WTC11 (cell line): ENCODE results near the gene DNLZ. TPM values are rescaled to one million over a fixed set of nuclear protein-coding genes. Genes with fewer than 3 reads are reported as not detected.

Experiments
- ATAC-seq: fragments of 200-7000 bp; cut with Tn5 transposase; 2 replicates; pipeline ENCODE4 v1.10.0; 2021; ENCODE audit warnings: mild to moderate bottlenecking, moderate library complexity
- CTCF ChIA-PET: fragments of 300-600 bp; sonication (Branson Sonifier 250); formaldehyde crosslinking; loops from one replicate; lab custom pipeline; 2021; ENCODE audit warnings: antibody characterized with exemption; lab: Charles Lee
- POLR2A ChIA-PET: fragments of 350-600 bp; sonication (Branson Sonifier 250); formaldehyde crosslinking; loops from one replicate; lab custom pipeline; 2021; ENCODE audit warnings: antibody characterized with exemption; lab: Charles Lee
- DNase-seq: peaks from one replicate; pipeline ENCODE4 v3.0.0; 2021; ENCODE audit warnings: low spot score
- H3K27ac Mint-ChIP-seq: 2 replicates; pipeline ENCODE4 v1.8.0; 2021; ENCODE audit warnings: mixed read lengths
- H3K27me3 Mint-ChIP-seq: 2 replicates; pipeline ENCODE4 v1.8.0; 2021; ENCODE audit warnings: low read depth, mild to moderate bottlenecking, moderate library complexity, mixed read lengths
- H3K36me3 Mint-ChIP-seq: 2 replicates; pipeline ENCODE4 v1.8.0; 2021; ENCODE audit warnings: mixed read lengths
- H3K4me1 Mint-ChIP-seq: 2 replicates; pipeline ENCODE4 v1.8.0; 2022; ENCODE audit warnings: mixed read lengths
- H3K4me3 Mint-ChIP-seq: 2 replicates; pipeline ENCODE4 v1.8.0; 2021; ENCODE audit warnings: mild to moderate bottlenecking, moderate library complexity, mixed read lengths
- H3K9me3 Mint-ChIP-seq: 2 replicates; pipeline ENCODE4 v1.8.0; 2021; ENCODE audit warnings: mixed read lengths
- EMX1 ChIP-seq: fragments of 250-450 bp; sonication (Bioruptor Pico); IDR thresholded peaks from 2 replicates; pipeline ENCODE4 v1.8.0; 2021; ENCODE audit warnings: mild to moderate bottlenecking
- GABPB1 ChIP-seq: sonication (generic); formaldehyde crosslinking; IDR thresholded peaks from 2 replicates; pipeline ENCODE4 v1.8.1; 2023; ENCODE audit warnings: mild to moderate bottlenecking, missing genetic modification reagents
- GRHL2 ChIP-seq: fragments of 250-450 bp; sonication (Bioruptor Pico); IDR thresholded peaks from 2 replicates; pipeline ENCODE4 v1.8.0; 2022; ENCODE audit warnings: mild to moderate bottlenecking, moderate library complexity; ENCODE audit not compliant: insufficient replicate concordance, severe bottlenecking
- MYBL2 ChIP-seq: sonication (generic); formaldehyde crosslinking; IDR thresholded peaks from 2 replicates; pipeline ENCODE4 v1.8.1; 2023; ENCODE audit warnings: mild to moderate bottlenecking, moderate library complexity, missing genetic modification reagents
- NR3C1 ChIP-seq: sonication (generic); formaldehyde crosslinking; conservative IDR thresholded peaks from 2 replicates; pipeline ENCODE4 v1.8.1; 2023; ENCODE audit warnings: low read depth, mild to moderate bottlenecking, missing genetic modification reagents
- RELA ChIP-seq: sonication (generic); formaldehyde crosslinking; IDR thresholded peaks from 2 replicates; pipeline ENCODE4 v1.8.1; 2022; ENCODE audit warnings: missing genetic modification reagents, mild to moderate bottlenecking, borderline replicate concordance
- SMAD4 ChIP-seq: sonication (generic); formaldehyde crosslinking; IDR thresholded peaks from 2 replicates; pipeline ENCODE4 v1.8.0; 2022; ENCODE audit warnings: mild to moderate bottlenecking, missing genetic modification reagents
- ZBTB21 ChIP-seq: sonication (generic); formaldehyde crosslinking; IDR thresholded peaks from 2 replicates; pipeline ENCODE4 v1.8.1; 2023; ENCODE audit warnings: mild to moderate bottlenecking, missing genetic modification reagents, borderline replicate concordance
- ZNF219 ChIP-seq: sonication (generic); formaldehyde crosslinking; IDR thresholded peaks from 2 replicates; pipeline ENCODE4 v1.8.0; 2023; ENCODE audit warnings: missing genetic modification reagents, mild to moderate bottlenecking, borderline replicate concordance
- ZNF317 ChIP-seq: sonication (generic); formaldehyde crosslinking; IDR thresholded peaks from 2 replicates; pipeline ENCODE4 v1.8.1; 2023; ENCODE audit warnings: low read depth, mild to moderate bottlenecking, moderate library complexity, missing genetic modification reagents, borderline replicate concordance
- ZNF423 ChIP-seq: fragments of 250-450 bp; sonication (Bioruptor Pico); IDR thresholded peaks from 2 replicates; pipeline ENCODE4 v2.1.2; 2022; ENCODE audit warnings: mild to moderate bottlenecking, moderate library complexity
- total RNA-seq: library from RNA; stranded (reverse); gene quantifications from 3 replicates; pipeline ENCODE4 v1.2.3, GENCODE V29; 2021
- TF ChIP-seq, protein P1 (sequence below): sonication (generic); formaldehyde crosslinking; IDR thresholded peaks from 2 replicates; pipeline ENCODE4 v1.8.0; 2022; ENCODE audit warnings: mild to moderate bottlenecking, missing genetic modification reagents
- TF ChIP-seq, protein P2 (sequence below): sonication (generic); formaldehyde crosslinking; IDR thresholded peaks from 2 replicates; pipeline ENCODE4 v1.8.1; 2022; ENCODE audit warnings: low read depth, mild to moderate bottlenecking, moderate library complexity, missing genetic modification reagents, borderline replicate concordance
- TF ChIP-seq, protein P3 (sequence below): sonication (generic); formaldehyde crosslinking; IDR thresholded peaks from 2 replicates; pipeline ENCODE4 v1.8.0; 2023; ENCODE audit warnings: mild to moderate bottlenecking, missing genetic modification reagents
- TF ChIP-seq, protein P4 (sequence below): sonication (generic); formaldehyde crosslinking; IDR thresholded peaks from 2 replicates; pipeline ENCODE4 v1.8.1; 2023; ENCODE audit warnings: mild to moderate bottlenecking, moderate library complexity, missing genetic modification reagents
- TF ChIP-seq, protein P5 (sequence below): fragments of 250-450 bp; sonication (Bioruptor Pico); IDR thresholded peaks from 2 replicates; pipeline ENCODE4 v1.8.0; 2021; ENCODE audit warnings: mild to moderate bottlenecking
- TF ChIP-seq, protein P6 (sequence below): sonication (generic); formaldehyde crosslinking; IDR thresholded peaks from 2 replicates; pipeline ENCODE4 v1.8.1; 2023; ENCODE audit warnings: mild to moderate bottlenecking, missing genetic modification reagents
- TF ChIP-seq, protein P7 (sequence below): sonication (generic); formaldehyde crosslinking; IDR thresholded peaks from 2 replicates; pipeline ENCODE4 v1.8.0; 2023; ENCODE audit warnings: missing genetic modification reagents
- TF ChIP-seq, protein P8 (sequence below): sonication (generic); formaldehyde crosslinking; IDR thresholded peaks from 2 replicates; pipeline ENCODE4 v1.8.0; 2022; ENCODE audit warnings: mild to moderate bottlenecking, missing genetic modification reagents
- TF ChIP-seq, protein P9 (sequence below): sonication (generic); formaldehyde crosslinking; IDR thresholded peaks from 2 replicates; pipeline ENCODE4 v1.8.1; 2022; ENCODE audit warnings: mild to moderate bottlenecking, moderate library complexity, missing genetic modification reagents

The DNLZ gene
- total RNA-seq, 1 experiment from 2014 or later, result 17.2 TPM

DNA sequence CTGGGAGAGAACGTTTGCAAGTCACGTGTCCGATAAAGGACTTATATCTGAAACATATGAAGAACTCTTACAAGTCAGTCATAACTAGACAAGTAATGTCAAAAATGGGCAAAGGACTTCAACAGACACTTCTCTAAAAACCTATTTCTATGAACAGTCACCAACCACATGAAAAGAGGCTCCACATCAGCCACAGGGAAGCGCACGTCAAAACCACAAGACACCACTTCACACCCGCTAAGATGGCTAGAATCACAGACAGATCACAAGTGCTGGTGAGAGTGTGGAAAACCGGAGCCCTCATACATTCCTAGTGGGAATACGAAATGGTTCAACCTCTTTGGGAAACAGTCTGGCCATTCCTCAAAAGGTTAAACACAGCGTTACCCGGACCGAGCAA is 21.5 kb upstream of the DNLZ start:
- no peaks in the 10 kb centered on the region for H3K9me3 Mint-ChIP-seq
- CTCF ChIA-PET, result interaction anchor here (0.6 kb wide), 1 partner anchor 14 kb away, joined by 3 read pairs; no protein-coding TSS in a partner anchor
- H3K4me1 Mint-ChIP-seq, result no peaks in the 10 kb centered on the region
- H3K27me3 Mint-ChIP-seq, result no peaks in the 10 kb centered on the region
- TF ChIP-seq ZNF317 (CRISPR knock-in tag) (no peak), EMX1 (CRISPR knock-in tag) (no peak), ZNF219 (no peak), GABPB1 (CRISPR knock-in tag) (no peak), NR3C1 (CRISPR knock-in tag) (no peak), MYBL2 (CRISPR knock-in tag) (no peak), ZNF423 (CRISPR knock-in tag) (no peak)
- TF ChIP-seq, protein P1, sequence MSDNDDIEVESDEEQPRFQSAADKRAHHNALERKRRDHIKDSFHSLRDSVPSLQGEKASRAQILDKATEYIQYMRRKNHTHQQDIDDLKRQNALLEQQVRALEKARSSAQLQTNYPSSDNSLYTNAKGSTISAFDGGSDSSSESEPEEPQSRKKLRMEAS, result no peak
- TF ChIP-seq, protein P2, sequence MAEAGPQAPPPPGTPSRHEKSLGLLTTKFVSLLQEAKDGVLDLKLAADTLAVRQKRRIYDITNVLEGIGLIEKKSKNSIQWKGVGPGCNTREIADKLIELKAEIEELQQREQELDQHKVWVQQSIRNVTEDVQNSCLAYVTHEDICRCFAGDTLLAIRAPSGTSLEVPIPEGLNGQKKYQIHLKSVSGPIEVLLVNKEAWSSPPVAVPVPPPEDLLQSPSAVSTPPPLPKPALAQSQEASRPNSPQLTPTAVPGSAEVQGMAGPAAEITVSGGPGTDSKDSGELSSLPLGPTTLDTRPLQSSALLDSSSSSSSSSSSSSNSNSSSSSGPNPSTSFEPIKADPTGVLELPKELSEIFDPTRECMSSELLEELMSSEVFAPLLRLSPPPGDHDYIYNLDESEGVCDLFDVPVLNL (CRISPR knock-in tag), result no peak
- TF ChIP-seq, protein P3, sequence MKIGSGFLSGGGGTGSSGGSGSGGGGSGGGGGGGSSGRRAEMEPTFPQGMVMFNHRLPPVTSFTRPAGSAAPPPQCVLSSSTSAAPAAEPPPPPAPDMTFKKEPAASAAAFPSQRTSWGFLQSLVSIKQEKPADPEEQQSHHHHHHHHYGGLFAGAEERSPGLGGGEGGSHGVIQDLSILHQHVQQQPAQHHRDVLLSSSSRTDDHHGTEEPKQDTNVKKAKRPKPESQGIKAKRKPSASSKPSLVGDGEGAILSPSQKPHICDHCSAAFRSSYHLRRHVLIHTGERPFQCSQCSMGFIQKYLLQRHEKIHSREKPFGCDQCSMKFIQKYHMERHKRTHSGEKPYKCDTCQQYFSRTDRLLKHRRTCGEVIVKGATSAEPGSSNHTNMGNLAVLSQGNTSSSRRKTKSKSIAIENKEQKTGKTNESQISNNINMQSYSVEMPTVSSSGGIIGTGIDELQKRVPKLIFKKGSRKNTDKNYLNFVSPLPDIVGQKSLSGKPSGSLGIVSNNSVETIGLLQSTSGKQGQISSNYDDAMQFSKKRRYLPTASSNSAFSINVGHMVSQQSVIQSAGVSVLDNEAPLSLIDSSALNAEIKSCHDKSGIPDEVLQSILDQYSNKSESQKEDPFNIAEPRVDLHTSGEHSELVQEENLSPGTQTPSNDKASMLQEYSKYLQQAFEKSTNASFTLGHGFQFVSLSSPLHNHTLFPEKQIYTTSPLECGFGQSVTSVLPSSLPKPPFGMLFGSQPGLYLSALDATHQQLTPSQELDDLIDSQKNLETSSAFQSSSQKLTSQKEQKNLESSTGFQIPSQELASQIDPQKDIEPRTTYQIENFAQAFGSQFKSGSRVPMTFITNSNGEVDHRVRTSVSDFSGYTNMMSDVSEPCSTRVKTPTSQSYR (CRISPR knock-in tag), result no peak
- POLR2A ChIA-PET, result no interaction called here
- H3K4me3 Mint-ChIP-seq, result no peak overlapping the region
- no peak overlapping the region for H3K27ac Mint-ChIP-seq
- peaks cover 41% of the 10 kb centered on the region for H3K36me3 Mint-ChIP-seq
- ATAC-seq (no peak), DNase-seq (no peak)

DNA sequence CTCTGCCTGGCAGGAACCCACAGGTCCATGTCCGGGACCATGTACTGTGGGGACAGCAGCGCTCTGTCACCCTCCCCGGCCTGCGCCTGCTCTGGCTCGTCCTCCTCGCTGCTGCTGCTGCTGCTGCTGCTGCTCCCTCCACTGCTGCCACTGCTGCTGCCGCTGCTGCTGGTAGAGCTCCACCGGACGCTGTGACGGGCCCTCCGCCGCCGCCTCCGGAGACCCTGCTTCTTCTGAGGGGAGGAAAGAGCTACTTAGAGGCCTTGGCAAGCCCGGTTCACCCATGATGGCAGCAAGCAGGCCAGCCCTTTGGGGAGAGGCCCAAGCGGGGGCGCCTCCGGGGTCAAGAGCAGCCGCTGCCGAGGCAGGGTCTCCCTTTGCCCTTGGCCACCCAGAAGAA is 19.9 kb upstream of the DNLZ start:
- ATAC-seq, result no peak
- Mint-ChIP-seq H3K27me3 (no peaks in the 10 kb centered on the region), H3K4me3 (no peak overlapping the region), H3K27ac (no peak overlapping the region), H3K36me3 (peaks cover 35% of the 10 kb centered on the region), H3K4me1 (no peaks in the 10 kb centered on the region), H3K9me3 (no peaks in the 10 kb centered on the region)
- DNase-seq, result no peak
- ChIA-PET CTCF (no interaction called here), POLR2A (no interaction called here)
- TF ChIP-seq, protein P4, sequence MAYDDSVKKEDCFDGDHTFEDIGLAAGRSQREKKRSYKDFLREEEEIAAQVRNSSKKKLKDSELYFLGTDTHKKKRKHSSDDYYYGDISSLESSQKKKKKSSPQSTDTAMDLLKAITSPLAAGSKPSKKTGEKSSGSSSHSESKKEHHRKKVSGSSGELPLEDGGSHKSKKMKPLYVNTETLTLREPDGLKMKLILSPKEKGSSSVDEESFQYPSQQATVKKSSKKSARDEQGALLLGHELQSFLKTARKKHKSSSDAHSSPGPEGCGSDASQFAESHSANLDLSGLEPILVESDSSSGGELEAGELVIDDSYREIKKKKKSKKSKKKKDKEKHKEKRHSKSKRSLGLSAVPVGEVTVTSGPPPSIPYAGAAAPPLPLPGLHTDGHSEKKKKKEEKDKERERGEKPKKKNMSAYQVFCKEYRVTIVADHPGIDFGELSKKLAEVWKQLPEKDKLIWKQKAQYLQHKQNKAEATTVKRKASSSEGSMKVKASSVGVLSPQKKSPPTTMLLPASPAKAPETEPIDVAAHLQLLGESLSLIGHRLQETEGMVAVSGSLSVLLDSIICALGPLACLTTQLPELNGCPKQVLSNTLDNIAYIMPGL (CRISPR knock-in tag), result no peak
- TF ChIP-seq, protein P5, sequence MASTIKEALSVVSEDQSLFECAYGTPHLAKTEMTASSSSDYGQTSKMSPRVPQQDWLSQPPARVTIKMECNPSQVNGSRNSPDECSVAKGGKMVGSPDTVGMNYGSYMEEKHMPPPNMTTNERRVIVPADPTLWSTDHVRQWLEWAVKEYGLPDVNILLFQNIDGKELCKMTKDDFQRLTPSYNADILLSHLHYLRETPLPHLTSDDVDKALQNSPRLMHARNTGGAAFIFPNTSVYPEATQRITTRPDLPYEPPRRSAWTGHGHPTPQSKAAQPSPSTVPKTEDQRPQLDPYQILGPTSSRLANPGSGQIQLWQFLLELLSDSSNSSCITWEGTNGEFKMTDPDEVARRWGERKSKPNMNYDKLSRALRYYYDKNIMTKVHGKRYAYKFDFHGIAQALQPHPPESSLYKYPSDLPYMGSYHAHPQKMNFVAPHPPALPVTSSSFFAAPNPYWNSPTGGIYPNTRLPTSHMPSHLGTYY (CRISPR knock-in tag), result no peak
- TF ChIP-seq, protein P6, sequence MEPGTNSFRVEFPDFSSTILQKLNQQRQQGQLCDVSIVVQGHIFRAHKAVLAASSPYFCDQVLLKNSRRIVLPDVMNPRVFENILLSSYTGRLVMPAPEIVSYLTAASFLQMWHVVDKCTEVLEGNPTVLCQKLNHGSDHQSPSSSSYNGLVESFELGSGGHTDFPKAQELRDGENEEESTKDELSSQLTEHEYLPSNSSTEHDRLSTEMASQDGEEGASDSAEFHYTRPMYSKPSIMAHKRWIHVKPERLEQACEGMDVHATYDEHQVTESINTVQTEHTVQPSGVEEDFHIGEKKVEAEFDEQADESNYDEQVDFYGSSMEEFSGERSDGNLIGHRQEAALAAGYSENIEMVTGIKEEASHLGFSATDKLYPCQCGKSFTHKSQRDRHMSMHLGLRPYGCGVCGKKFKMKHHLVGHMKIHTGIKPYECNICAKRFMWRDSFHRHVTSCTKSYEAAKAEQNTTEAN, result no peak
- TF ChIP-seq GRHL2 (CRISPR knock-in tag) (no peak), RELA (CRISPR knock-in tag) (no peak), SMAD4 (CRISPR knock-in tag) (no peak), ZBTB21 (CRISPR knock-in tag) (no peak)
- TF ChIP-seq, protein P7, sequence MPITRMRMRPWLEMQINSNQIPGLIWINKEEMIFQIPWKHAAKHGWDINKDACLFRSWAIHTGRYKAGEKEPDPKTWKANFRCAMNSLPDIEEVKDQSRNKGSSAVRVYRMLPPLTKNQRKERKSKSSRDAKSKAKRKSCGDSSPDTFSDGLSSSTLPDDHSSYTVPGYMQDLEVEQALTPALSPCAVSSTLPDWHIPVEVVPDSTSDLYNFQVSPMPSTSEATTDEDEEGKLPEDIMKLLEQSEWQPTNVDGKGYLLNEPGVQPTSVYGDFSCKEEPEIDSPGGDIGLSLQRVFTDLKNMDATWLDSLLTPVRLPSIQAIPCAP (CRISPR knock-in tag), result no peak
- TF ChIP-seq, protein P8, sequence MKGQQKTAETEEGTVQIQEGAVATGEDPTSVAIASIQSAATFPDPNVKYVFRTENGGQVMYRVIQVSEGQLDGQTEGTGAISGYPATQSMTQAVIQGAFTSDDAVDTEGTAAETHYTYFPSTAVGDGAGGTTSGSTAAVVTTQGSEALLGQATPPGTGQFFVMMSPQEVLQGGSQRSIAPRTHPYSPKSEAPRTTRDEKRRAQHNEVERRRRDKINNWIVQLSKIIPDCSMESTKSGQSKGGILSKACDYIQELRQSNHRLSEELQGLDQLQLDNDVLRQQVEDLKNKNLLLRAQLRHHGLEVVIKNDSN, result no peak
- TF ChIP-seq, protein P2 (CRISPR knock-in tag), result no peak
- TF ChIP-seq, protein P9, sequence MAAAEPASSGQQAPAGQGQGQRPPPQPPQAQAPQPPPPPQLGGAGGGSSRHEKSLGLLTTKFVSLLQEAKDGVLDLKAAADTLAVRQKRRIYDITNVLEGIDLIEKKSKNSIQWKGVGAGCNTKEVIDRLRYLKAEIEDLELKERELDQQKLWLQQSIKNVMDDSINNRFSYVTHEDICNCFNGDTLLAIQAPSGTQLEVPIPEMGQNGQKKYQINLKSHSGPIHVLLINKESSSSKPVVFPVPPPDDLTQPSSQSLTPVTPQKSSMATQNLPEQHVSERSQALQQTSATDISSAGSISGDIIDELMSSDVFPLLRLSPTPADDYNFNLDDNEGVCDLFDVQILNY (CRISPR knock-in tag), result no peak
